DMS79 treated with DMSO at 0.1 percent for 48 hours (cell line): ENCODE data around the gene CAPN13.

ENCODE experiments used
- DNase-seq: peaks from one replicate; lab custom pipeline; 2025; lab: John Stamatoyannopoulos, UW

The CAPN13 gene

DNA sequence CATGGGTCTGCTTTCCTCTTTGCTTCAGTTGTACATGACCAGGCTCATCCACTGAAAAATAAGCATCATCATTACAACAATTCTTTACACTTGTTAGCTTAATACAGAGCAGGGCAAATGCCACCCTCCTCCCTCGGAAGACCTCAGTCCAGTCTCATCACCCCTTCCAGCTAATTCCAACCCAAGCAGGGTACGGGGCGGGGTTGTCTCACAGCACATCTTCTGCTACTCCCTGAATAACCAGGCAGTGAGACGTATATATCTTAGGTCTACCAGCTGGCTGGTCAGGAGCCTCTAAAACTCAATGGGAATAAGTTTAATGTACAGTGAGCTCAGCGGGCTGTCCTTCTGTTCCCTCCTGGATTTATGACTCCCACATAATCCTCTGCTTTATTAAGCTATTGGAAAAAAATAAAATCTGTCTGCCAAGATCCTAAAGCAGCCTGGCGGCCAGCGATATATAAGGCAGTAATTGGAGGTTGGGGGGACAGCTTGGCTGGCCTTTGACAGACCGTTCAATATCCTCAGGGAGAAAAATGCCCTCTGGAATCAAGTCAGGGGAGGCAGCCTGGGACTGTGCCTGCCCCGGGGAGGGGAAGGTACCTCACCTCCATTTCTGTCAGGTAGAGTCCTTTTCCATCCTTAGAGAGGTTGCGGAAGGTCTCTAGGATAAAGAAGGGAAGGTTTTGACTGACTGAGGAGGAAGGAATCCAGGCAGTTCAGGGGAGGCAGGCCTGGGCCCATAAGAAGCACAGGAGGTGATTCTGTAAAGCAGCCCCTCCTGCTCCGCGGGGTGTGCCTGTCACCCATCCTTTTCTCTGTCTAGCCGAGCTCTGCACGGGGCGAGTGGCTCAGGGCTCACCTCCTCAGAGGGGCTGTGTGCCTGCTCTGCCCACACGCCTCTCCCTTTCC lies 76.3 kb downstream of the CAPN13 start:
- no peak for DNase-seq

- DNase-seq: no peak
Observed at GRCh38 chr2:30729031-30729430, 78.2 kb downstream of the CAPN13 start.

GRCh38 chr2:30722936-30723725 lies 84.1 kb downstream of the CAPN13 start:
- no peak for DNase-seq

DNA sequence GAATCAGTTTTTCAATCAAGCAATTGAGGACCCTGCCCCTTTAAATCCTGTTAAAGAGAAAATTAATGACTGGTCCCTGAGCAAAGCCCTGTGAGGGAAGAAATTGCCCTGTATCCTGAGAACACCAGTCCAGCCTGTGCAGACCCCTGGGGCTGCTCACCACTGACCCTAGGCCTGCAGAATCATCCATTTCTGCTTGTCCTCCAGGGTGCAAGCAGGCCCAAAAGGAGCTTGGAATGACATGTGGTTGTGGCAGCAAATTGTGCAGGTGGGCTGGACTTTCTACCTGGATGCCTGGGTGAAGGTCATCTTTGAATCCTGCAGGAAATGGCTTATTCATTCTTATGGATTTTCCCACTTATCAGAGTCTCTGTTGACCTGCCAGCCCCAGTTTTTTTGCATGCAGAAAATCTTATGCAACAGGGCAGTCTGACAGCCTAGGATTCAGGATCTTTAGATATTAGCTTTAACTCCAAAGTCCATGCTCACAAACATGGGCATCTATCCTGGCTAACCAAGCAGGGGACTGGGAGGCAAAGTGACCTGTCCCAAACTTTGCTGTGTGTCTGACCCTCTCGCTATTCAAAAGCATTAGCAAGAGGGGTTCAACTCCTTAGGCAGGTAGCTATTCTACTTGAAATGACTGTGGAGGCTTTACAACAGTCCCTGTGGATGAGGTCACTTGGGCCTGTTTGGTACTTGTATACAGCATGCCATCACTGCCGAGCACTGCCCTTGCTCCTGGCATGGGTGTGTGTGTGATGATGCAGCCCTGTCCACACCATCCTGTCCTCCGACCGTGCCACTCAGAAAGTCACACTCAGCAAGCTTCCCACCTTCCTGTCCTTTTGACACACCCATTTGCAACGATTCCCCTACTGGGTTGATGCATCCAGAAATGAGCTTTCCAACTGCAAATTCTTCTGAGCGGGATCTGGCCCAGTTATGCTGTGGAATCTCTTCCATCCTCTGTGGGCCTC lies 85.3 kb downstream of the CAPN13 start:
- DNase-seq: no peak

- DNase-seq: no peak
Observed at GRCh38 chr2:30721241-30721640, 86.0 kb downstream of the CAPN13 start.

- no peak for DNase-seq
Observed at GRCh38 chr2:30717081-30717650, 90.1 kb downstream of the CAPN13 start.

DNA sequence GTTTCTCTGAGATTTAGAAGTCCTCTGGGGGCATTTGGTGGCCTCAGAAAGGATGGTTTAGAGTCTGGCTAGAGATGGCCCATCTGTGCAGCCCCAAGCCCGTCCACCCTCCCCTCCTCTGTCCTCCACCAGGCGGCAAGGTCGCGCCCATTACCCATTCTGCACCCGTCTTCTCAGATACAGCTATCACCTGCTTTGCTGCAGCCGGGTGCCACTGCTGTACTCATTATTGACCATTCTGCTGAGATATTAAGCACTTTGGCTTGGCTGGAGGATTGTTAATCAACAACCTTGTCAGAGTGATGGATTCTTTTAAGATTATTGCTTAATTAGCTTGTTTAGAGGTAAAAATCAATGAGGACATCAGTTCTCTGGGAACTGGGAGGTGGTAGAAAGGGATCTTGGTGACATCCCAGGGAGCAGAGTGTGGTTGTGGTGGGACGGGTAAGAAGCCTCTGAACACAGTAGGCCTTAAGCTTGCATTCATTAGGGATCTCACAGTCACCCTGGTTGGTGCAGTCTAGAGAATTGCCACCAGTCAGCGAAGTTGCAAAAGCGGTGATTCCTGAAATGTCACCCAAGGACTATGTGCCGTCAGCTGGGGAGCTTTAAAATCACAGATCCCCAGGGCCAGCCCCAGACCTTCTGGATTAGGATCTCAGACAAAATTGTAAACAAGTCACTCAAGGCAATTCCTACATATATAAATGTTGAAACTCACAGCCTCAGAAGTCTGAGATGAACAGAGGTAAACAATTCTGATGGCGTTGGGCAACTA lies 90.9 kb downstream of the CAPN13 start:
- DNase-seq: no peak

DNA sequence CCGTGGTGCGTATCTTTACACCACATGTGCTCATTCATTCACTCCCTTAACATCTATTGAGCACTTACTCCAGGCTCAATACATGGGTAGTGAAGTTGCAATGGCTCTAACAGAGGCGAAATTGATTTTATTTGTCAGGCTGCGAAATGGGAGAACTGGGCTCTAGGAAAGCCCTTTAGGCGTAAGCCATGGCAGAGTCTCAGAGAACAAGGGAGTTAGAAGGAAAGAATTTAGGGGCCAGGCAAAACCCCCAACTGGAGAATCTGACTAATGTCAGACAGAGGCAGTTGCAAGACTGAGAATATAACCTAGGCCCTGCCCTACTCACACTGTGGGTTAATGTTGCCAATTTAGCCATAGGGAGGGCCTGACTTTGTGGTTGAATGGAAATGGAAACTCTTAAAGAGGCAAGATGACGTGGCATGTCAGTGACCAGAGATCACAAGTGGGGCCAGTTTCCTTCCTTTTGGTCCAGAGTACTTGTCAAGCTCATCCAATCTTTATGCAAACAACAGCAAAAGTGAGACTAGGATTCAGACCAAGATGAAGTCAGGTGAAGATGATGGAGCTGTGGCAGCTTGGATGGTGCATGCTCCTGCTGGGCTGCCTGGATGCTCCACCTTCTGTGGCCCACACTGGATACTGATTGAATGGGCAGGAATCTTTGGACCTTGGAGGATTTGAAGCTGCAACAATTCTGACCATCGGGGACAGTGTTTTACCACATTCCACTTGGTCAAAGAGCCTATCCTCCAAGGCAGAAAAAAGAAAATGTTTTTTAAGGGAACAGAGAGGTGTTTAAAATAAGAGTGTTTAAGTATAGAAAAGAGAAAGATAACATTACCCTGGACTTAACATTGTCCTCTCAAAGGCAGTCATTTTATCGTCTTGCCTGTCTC lies 92.2 kb downstream of the CAPN13 start:
- DNase-seq: no peak

DNA sequence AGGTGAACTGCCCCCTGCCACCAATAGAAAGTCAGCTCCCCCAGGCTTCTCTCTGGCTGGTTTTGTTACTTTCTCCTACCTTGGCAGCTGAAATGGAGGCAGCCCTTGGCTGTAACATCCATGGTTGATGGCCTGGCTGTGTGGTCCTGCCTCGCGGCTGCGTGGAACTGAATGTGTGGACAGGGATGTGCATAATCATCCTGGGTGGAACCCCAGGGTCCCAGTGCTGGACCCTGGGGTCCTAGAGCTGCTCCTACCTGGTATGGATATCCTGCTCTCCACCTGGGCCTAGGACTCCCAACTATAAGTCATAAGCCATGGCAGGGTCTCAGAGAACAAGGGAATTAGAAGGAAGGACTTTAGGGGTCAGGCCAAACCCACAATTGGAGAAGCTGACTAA lies 93.5 kb downstream of the CAPN13 start:
- DNase-seq: no peak

GRCh38 chr2:30711646-30712085 lies 95.6 kb downstream of the CAPN13 start:
- peak; percentile 71 for DNase-seq

DNA sequence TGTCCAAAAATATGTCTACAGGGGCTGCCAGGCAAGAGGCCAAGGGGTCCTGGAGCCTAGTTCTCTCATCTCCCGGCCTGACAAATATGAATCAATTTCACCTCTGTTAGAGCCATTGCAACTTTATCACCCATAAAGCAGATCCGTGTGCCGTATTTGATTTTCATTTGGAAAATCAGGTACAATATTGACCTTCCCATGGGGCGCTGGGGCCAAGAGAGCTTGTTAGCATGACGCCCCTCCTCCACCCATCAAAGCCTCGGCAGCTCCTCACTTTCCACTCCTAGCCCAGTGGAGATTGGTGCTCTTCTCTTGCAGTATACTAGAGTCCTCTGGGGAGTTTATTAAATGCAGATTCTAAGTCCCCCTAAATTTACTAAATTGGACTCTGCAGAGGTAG lies 96.8 kb downstream of the CAPN13 start:
- DNase-seq: no peak

- DNase-seq: no peak
Observed at GRCh38 chr2:30710016-30710415, 97.2 kb downstream of the CAPN13 start.

- DNase-seq: no peak
Observed at GRCh38 chr2:30709516-30709915, 97.7 kb downstream of the CAPN13 start.

DNA sequence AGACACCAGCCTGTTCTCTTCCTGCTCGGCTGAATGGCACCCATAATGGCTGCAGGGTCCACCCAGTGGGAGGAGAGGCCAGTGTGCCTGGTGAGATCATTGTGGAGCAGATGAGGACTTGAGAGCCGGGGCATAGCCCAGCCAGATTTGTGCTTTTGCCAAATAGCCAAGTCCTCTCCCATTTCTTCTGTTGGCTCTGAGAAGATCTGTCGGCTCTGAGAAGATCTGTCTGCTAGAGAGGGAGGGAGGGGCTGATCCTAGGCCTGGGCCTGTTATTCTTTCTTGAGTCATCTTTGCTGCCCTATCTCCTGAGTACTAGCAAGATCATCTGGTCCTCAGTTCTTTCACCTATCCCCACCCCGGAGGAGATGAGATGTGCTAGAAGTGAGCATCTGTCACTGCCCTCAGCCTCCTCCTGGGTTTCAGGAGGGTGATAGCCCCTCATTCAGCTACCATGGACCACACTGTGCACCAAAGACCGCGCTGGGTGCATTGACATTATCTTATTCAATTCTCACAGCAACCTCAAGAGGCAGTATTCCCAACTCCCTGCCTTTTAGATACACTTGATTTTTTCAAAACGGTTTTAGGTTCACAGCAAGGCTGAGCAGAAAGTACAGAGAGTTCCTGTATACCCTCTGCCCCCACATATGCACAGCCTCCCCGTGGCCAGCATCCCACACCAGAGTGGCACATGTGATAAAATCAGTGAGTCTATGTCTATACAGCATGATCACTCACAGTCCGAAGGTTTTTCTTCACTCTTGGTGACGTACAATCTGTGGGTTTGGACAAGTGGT lies 98.6 kb downstream of the CAPN13 start:
- DNase-seq: no peak

DNA sequence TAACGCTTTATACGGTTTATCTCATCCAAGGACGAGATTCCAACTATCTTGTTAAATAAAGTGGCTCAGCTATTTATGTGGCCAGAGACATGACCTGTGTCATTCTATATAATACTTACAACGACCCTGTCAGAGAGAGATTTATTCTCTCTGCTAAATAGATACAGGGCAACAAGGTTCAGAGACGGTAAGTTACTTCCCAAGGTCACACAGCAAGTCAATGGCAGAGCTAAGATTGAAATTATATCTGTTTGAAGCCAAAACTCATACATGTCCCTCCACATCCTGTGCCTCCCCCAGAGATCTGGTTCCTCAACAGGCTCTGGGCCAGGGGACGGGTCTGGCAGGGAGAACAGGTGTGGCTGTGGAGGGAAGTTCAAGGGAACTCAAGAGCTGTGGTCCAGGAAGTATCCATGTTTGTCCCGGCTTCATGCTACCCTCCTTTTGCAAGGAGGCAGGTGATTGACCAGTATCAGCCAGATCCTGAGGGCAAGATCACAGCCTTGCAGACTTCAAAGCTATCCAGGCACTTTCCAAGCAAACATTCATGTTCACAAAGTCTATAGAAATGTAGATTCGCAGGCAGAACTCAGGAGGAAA lies 99.8 kb downstream of the CAPN13 start:
- no peak for DNase-seq

- DNase-seq: peak; percentile 69
Observed at GRCh38 chr2:30706534-30707303, 100.5 kb downstream of the CAPN13 start.

DNA sequence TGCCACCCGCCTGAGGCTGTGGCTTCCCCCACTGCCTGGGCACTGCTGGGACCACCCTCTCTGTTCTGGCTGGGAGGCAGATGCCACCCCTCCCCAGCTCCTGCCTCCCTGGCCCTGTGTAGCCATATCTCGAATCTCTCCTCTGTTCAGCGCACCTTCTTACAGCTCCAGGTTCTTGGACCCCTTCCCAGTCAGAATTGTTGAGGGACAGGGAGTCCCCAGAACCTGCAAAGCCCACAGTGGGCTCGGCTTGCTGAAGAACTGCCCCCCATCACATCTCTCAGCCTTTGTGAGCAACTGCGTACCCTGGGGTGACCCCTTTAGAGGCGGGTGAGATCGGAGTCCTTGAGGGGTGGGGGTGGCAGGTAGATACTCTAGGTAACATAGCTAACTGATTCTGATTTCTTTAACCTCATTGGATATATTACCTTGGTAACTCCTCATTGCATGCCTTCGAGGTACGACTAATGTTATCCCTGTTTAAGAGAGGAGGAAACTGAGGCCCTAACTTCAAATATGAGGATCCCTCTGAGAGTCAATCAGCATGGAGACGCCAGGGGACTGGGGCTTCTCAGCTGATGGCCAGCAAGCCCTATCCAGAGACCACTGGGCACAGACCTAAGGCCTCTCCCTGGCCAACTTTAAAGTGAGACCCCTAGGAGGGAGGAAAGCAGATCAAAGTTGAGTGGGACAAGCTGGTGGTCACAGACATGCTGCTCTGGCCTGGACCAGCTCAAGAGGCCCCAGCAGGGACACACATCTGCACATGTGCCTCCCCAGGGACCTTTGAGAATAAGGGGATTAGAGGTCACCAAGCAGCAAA lies 101.3 kb downstream of the CAPN13 start:
- DNase-seq: no peak
